ENCODE data around the gene FAM234A. TPM values are rescaled to one million over a fixed set of nuclear protein-coding genes. Genes with fewer than 3 reads are reported as not detected.
"Not testable (repeated sequence)": the region's sequence is repeated elsewhere in the genome, so short reads cannot be mapped to it uniquely, and the experiment has no call there.

The FAM234A gene
- total RNA-seq, 1 experiment from 2014 or later: 94.9 TPM

DNA sequence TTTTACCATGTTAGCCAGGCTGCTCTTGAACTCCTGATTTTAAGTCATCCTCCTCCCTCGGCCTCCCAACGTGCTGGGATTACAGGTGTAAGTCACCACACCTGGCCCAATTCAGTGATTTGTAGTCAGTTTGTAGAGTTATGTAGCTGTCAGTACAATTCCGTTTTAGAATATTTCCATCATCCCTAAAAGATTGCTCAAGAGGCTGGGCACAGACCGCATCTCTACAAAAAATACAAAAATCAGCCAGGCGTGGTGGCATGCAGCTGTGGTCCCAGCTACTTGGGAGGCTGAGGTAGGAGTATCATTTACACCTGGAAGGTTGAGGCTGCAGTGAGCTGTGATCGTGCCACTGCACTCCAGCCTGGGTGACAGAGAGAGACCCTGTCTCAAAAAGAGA is 20.6 kb downstream of the FAM234A start:
- H3K79me1 ChIP-seq (ENCODE audit: insufficient read depth, low read depth, low read length, poor library complexity, severe bottlenecking): no peaks in the 10 kb centered on the region
- H4K5ac ChIP-seq (ENCODE audit: insufficient read length, low read depth, low read length): no peak overlapping the region
- H3K4me1 Mint-ChIP-seq: no peaks in the 10 kb centered on the region; a peak in 1 of 4 replicates
- no peak overlapping the region for H3K18ac ChIP-seq (ENCODE audit: insufficient read length, low read depth, low read length)
- H2BK12ac ChIP-seq (ENCODE audit: insufficient read length, low read depth, low read length): no peak overlapping the region
- H2AFZ ChIP-seq (ENCODE audit: low read length): no peak overlapping the region
- whole genome bisulfite sequencing (ENCODE audit: extremely low coverage, insufficient read length, low lambda C conversion rate): no CpG with 5 or more reads among the region's 6 CpGs
- no peak overlapping the region for H4K8ac ChIP-seq (replicated peaks; ENCODE audit: insufficient read length, low read depth, low read length)
- H3K56ac ChIP-seq (ENCODE audit: insufficient read length, low read depth, low read length): no peak overlapping the region
- no peak overlapping the region for H3K4me2 ChIP-seq (ENCODE audit: insufficient read depth, insufficient read length, low read length)
- H3K4ac ChIP-seq (ENCODE audit: low read depth, low read length): no peak overlapping the region
- H3K27ac ChIP-seq (ENCODE audit: insufficient read length, low read depth, low read length): no peak overlapping the region
- no peak overlapping the region for H2BK15ac ChIP-seq (ENCODE audit: low read depth, low read length)
- no peak overlapping the region for H2BK120ac ChIP-seq (ENCODE audit: low read depth, low read length, poor library complexity, severe bottlenecking)
- no peak overlapping the region for H2BK5ac ChIP-seq (ENCODE audit: insufficient read length, low read length)
- H3T11ph ChIP-seq (ENCODE audit: low read length): no peak overlapping the region
- no peak overlapping the region for H4K91ac ChIP-seq (ENCODE audit: insufficient read length, low read depth, low read length)
- no peak overlapping the region for H3K4me3 Mint-ChIP-seq
- no peak overlapping the region for H3K27ac Mint-ChIP-seq
- H3K9ac ChIP-seq (ENCODE audit: extremely low read depth, insufficient read length, low read length): no peak overlapping the region
- H3K9me3 ChIP-seq (ENCODE audit: control insufficient read depth, low read depth, low read length): no peaks in the 10 kb centered on the region
- DNase-seq: no peak
- no peaks in the 10 kb centered on the region for H4K20me1 ChIP-seq (ENCODE audit: control insufficient read depth, insufficient read depth, insufficient read length)
- no peak overlapping the region for H2AK5ac ChIP-seq (ENCODE audit: insufficient read length, low read length)
- no peak overlapping the region for H3K23ac ChIP-seq (ENCODE audit: insufficient read length, low read depth, low read length)
- H3K9me3 Mint-ChIP-seq: no peaks in the 10 kb centered on the region
- TF ChIP-seq, protein P1, sequence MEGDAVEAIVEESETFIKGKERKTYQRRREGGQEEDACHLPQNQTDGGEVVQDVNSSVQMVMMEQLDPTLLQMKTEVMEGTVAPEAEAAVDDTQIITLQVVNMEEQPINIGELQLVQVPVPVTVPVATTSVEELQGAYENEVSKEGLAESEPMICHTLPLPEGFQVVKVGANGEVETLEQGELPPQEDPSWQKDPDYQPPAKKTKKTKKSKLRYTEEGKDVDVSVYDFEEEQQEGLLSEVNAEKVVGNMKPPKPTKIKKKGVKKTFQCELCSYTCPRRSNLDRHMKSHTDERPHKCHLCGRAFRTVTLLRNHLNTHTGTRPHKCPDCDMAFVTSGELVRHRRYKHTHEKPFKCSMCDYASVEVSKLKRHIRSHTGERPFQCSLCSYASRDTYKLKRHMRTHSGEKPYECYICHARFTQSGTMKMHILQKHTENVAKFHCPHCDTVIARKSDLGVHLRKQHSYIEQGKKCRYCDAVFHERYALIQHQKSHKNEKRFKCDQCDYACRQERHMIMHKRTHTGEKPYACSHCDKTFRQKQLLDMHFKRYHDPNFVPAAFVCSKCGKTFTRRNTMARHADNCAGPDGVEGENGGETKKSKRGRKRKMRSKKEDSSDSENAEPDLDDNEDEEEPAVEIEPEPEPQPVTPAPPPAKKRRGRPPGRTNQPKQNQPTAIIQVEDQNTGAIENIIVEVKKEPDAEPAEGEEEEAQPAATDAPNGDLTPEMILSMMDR (conservative IDR thresholded peaks at IDR 0.05): no peak
- no peaks in the 10 kb centered on the region for H3K79me2 ChIP-seq (ENCODE audit: insufficient read depth, low read length)
- H3K27me3 ChIP-seq (ENCODE audit: insufficient read depth, low read length): no peaks in the 10 kb centered on the region
- peaks cover 15 to 61% (median 46%) of the 10 kb centered on the region in 3 experiments; a peak in 6 of 7 replicates for H3K36me3 Mint-ChIP-seq (ENCODE audit: insufficient read depth in 1 of 3, low read depth in 3 of 3)
- no peak overlapping the region for H3K14ac ChIP-seq (ENCODE audit: insufficient read depth, low read length)
- H3K27me3 Mint-ChIP-seq (ENCODE audit: low read depth): no peaks in the 10 kb centered on the region
- no peak overlapping the region for H2BK20ac ChIP-seq (ENCODE audit: low read depth, low read length, poor library complexity, severe bottlenecking)
- H3K23me2 ChIP-seq (ENCODE audit: insufficient read length, low read depth, low read length, poor library complexity, severe bottlenecking): no peaks in the 10 kb centered on the region
- H3K4me1 ChIP-seq (ENCODE audit: insufficient read depth, low read length): no peaks in the 10 kb centered on the region

DNA sequence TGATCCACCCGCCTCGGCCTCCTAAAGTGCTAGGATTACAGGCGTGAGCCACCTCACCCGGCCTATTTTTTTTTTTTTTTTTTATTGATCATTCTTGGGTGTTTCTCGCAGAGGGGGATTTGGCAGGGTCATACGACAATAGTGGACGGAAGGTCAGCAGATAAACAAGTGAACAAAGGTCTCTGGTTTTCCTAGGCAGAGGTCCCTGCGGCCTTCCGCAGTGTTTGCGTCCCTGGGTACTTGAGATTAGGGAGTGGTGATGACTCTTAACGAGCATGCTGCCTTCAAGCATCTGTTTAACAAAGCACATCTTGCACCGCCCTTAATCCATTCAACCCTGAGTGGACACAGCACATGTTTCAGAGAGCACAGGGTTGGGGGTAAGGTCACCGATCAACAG is 23.5 kb downstream of the FAM234A start:
- not testable (repeated sequence) for H4K20me1 ChIP-seq (ENCODE audit: control insufficient read depth, insufficient read depth, insufficient read length); H3K4me2 ChIP-seq (ENCODE audit: insufficient read depth, insufficient read length, low read length); H3K79me2 ChIP-seq (ENCODE audit: insufficient read depth, low read length); H2BK20ac ChIP-seq (ENCODE audit: low read depth, low read length, poor library complexity, severe bottlenecking); H3K14ac ChIP-seq (ENCODE audit: insufficient read depth, low read length); H2AK5ac ChIP-seq (ENCODE audit: insufficient read length, low read length); H2BK120ac ChIP-seq (ENCODE audit: low read depth, low read length, poor library complexity, severe bottlenecking); DNase-seq; H2BK12ac ChIP-seq (ENCODE audit: insufficient read length, low read depth, low read length); H3K9ac ChIP-seq (ENCODE audit: extremely low read depth, insufficient read length, low read length); H3K27me3 Mint-ChIP-seq (ENCODE audit: low read depth); H2BK15ac ChIP-seq (ENCODE audit: low read depth, low read length); H3K27me3 ChIP-seq (ENCODE audit: insufficient read depth, low read length); H4K8ac ChIP-seq (replicated peaks; ENCODE audit: insufficient read length, low read depth, low read length); H2BK5ac ChIP-seq (ENCODE audit: insufficient read length, low read length); H3K23ac ChIP-seq (ENCODE audit: insufficient read length, low read depth, low read length); H3K9me3 ChIP-seq (ENCODE audit: control insufficient read depth, low read depth, low read length); H3K4me3 Mint-ChIP-seq; H3K79me1 ChIP-seq (ENCODE audit: insufficient read depth, low read depth, low read length, poor library complexity, severe bottlenecking); H3K23me2 ChIP-seq (ENCODE audit: insufficient read length, low read depth, low read length, poor library complexity, severe bottlenecking); H3K18ac ChIP-seq (ENCODE audit: insufficient read length, low read depth, low read length); H4K5ac ChIP-seq (ENCODE audit: insufficient read length, low read depth, low read length); H3K27ac ChIP-seq (ENCODE audit: insufficient read length, low read depth, low read length); H3K4me1 Mint-ChIP-seq; H4K91ac ChIP-seq (ENCODE audit: insufficient read length, low read depth, low read length); H3K4ac ChIP-seq (ENCODE audit: low read depth, low read length); H3K9me3 Mint-ChIP-seq; H3T11ph ChIP-seq (ENCODE audit: low read length); H3K56ac ChIP-seq (ENCODE audit: insufficient read length, low read depth, low read length); H2AFZ ChIP-seq (ENCODE audit: low read length); H3K4me1 ChIP-seq (ENCODE audit: insufficient read depth, low read length)
- Mint-ChIP-seq H3K36me3 (ENCODE audit: insufficient read depth in 1 of 3, low read depth in 3 of 3) (peaks cover 20 to 66% (median 44%) of the 10 kb centered on the region in 3 experiments; a peak in 6 of 7 replicates), H3K27ac (peak overlapping the region in 1 of 3 experiments; percentile 39; a peak in 2 of 7 replicates)
- WGBS (ENCODE audit: extremely low coverage, insufficient read length, low lambda C conversion rate): no CpG with 5 or more reads among the region's 13 CpGs

All from H9 (cell line).